ENCODE measurements around the gene VGLL2. TPM values are rescaled to one million over a fixed set of nuclear protein-coding genes. Genes with fewer than 3 reads are reported as not detected.

The VGLL2 gene
- total RNA-seq, 6 donors from 2014 or later: not detected

- TF ChIP-seq POLR2A (IDR thresholded peaks at IDR 0.05): no peak
- TF ChIP-seq EP300 (IDR thresholded peaks at IDR 0.05): no peak
- TF ChIP-seq CTCF (IDR thresholded peaks at IDR 0.05): no peak
- TF ChIP-seq POLR2AphosphoS5 (IDR thresholded peaks at IDR 0.05): no peak
- no peak overlapping the region for H3K4me3 ChIP-seq
- ATAC-seq (ENCODE audit: low FRiP score in 2 of 2): no peak
- no peak overlapping the region for H3K27ac ChIP-seq
- no peaks in the 10 kb centered on the region for H3K9me3 ChIP-seq
- peaks cover 0 to 3% (median under 1%) of the 10 kb centered on the region in 4 donors for H3K4me1 ChIP-seq
- peaks cover 0 to 7% (median 4%) of the 10 kb centered on the region in 4 donors for H3K27me3 ChIP-seq
- 70 to 72% methylated on average over 5 of the region's 5 CpGs for WGBS, 2 donors
- no peaks in the 10 kb centered on the region for H3K36me3 ChIP-seq
- no peak for DNase-seq
Measured at GRCh38 chr6:117275711-117276110, 10.4 kb downstream of the VGLL2 start.

GRCh38 chr6:117276778-117277316 is 11.5 kb downstream of the VGLL2 start:
- peaks cover 0 to 4% (median under 1%) of the 10 kb centered on the region in 4 donors for H3K27me3 ChIP-seq
- TF ChIP-seq EP300 (IDR thresholded peaks at IDR 0.05) (no peak), POLR2AphosphoS5 (IDR thresholded peaks at IDR 0.05) (no peak), CTCF (IDR thresholded peaks at IDR 0.05) (no peak), POLR2A (IDR thresholded peaks at IDR 0.05) (no peak)
- H3K27ac ChIP-seq: no peak overlapping the region
- no peaks in the 10 kb centered on the region for H3K4me1 ChIP-seq
- ATAC-seq (ENCODE audit: low FRiP score in 2 of 2) (no peak), DNase-seq (no peak)
- no peaks in the 10 kb centered on the region for H3K36me3 ChIP-seq
- 88 to 89% methylated on average over 10 of the region's 10 CpGs for WGBS, 2 donors
- no peak overlapping the region for H3K4me3 ChIP-seq
- no peaks in the 10 kb centered on the region for H3K9me3 ChIP-seq

GRCh38 chr6:117280922-117281321 is 15.6 kb downstream of the VGLL2 start:
- no peaks in the 10 kb centered on the region for H3K27me3 ChIP-seq
- no peak overlapping the region for H3K27ac ChIP-seq
- 69 to 76% methylated on average over 3 of the region's 3 CpGs for WGBS, 2 donors
- H3K4me3 ChIP-seq: no peak overlapping the region
- TF ChIP-seq CTCF (IDR thresholded peaks at IDR 0.05) (peak in 1 of 6 experiments; percentile 17), EP300 (IDR thresholded peaks at IDR 0.05) (no peak)
- ATAC-seq (ENCODE audit: low FRiP score in 2 of 2) (no peak), DNase-seq (no peak)
- H3K9me3 ChIP-seq: no peaks in the 10 kb centered on the region
- no peaks in the 10 kb centered on the region for H3K36me3 ChIP-seq
- no peaks in the 10 kb centered on the region for H3K4me1 ChIP-seq

- WGBS, 2 donors: 67 to 70% methylated on average over 3 of the region's 3 CpGs
- Histone ChIP-seq H3K4me3 (no peak overlapping the region), H3K9me3 (no peaks in the 10 kb centered on the region), H3K27me3 (no peaks in the 10 kb centered on the region), H3K36me3 (no peaks in the 10 kb centered on the region), H3K27ac (no peak overlapping the region), H3K4me1 (no peaks in the 10 kb centered on the region)
- DNase-seq (no peak), ATAC-seq (ENCODE audit: low FRiP score in 2 of 2) (no peak)
- TF ChIP-seq POLR2A (IDR thresholded peaks at IDR 0.05) (no peak), CTCF (IDR thresholded peaks at IDR 0.05) (no peak), POLR2AphosphoS5 (IDR thresholded peaks at IDR 0.05) (no peak), EP300 (IDR thresholded peaks at IDR 0.05) (no peak)
Measured at GRCh38 chr6:117288083-117288715, 22.8 kb downstream of the VGLL2 start.
